G401 (cell line): ENCODE measurements around the gene SPARCL1. TPM values are rescaled to one million over a fixed set of nuclear protein-coding genes. Genes with fewer than 3 reads are reported as not detected.

Source experiments
- total RNA-seq: library from RNA; depleted of rRNA; stranded (reverse); fragments of >200 nt; shearing (Covaris generic); gene quantifications from 2 replicates; pipeline ENCODE4 v1.2.3, GENCODE V29; 2014; rRNA removed

Gene SPARCL1
- total RNA-seq, 1 experiment from 2014 or later: not detected

Other genes with a start within 250 kb of the SPARCL1 start
- gene HSD17B13, start 206.5 kb downstream of the SPARCL1 start, total RNA-seq: not detected in 2 replicates
- gene HSD17B11, start 138.2 kb downstream of the SPARCL1 start, total RNA-seq: 13.7 and 25.9 TPM in 2 replicates
- 36.6 and 40.8 TPM in 2 replicates for gene NUDT9, start 106.8 kb downstream of the SPARCL1 start, total RNA-seq
- not detected in 2 replicates for gene DSPP, start 79.2 kb upstream of the SPARCL1 start, total RNA-seq
- gene DMP1, start 120.9 kb upstream of the SPARCL1 start, total RNA-seq: not detected in 2 replicates